GM12878 (cell line): ENCODE results near the gene ZNF804A. TPM values are rescaled to one million over a fixed set of nuclear protein-coding genes. Genes with fewer than 3 reads are reported as not detected.

Source experiments
- ATAC-seq: fragments of 200-7000 bp; cut with Tn5 transposase; 3 replicates; pipeline ENCODE4 v1.9.1; 2020; ENCODE audit warnings: mild to moderate bottlenecking, moderate library complexity
- BruUV-seq: library from RNA; stranded (reverse); fragments of 400-500 nt; replicated peaks from 2 replicates; lab custom pipeline; 2021; lab: Mats Ljungman, UMichigan
- CTCF ChIA-PET: fragments of 300-600 bp; sonication (Branson Sonifier 250); formaldehyde crosslinking; extraction: SDS; loops from one replicate; lab custom pipeline; 2021; ENCODE audit warnings: inconsistent platforms; lab: Yijun Ruan, JAX
- POLR2A ChIA-PET: fragments of 350-600 bp; formaldehyde crosslinking; extraction: SDS; loops from one replicate; lab custom pipeline; 2021; ENCODE audit warnings: inconsistent platforms; lab: Charles Lee
- RAD21 ChIA-PET: fragments of 300-600 bp; sonication (Branson Sonifier 250); formaldehyde crosslinking; loops from one replicate; lab custom pipeline; 2023; ENCODE audit warnings: antibody characterized with exemption; ENCODE audit not compliant: unreplicated experiment; lab: Charles Lee
- SMC1A ChIA-PET: fragments of 300-600 bp; sonication (Branson Sonifier 250); formaldehyde crosslinking; loops from one replicate; lab custom pipeline; 2023; ENCODE audit not compliant: unreplicated experiment, uncharacterized antibody; lab: Charles Lee
- DNase-seq: peaks from one replicate; pipeline ENCODE4 v3.0.0-alpha.2; 2011; ENCODE audit warnings: low read depth, low spot score
- FAIRE-seq: peaks from 3 replicates; lab custom pipeline; 2011; peaks lifted over from hg19 to GRCh38; lab: Jason Lieb, UNC
- H2AFZ ChIP-seq: 2 replicates; pipeline ENCODE4 v1.6.0; 2011; ENCODE audit warnings: low read depth, low read length, control low read depth; ENCODE audit not compliant: control insufficient read depth
- H3K27ac ChIP-seq: 2 replicates; pipeline ENCODE4 v1.5.1; 2011; ENCODE audit warnings: control low read depth; ENCODE audit not compliant: control insufficient read depth, insufficient read depth
- H3K27me3 ChIP-seq, 2 experiments: replicated peaks in 1 of 2; 2 replicates each; pipeline versions ENCODE4 v1.6.0 to v1.6.1; 2011; ENCODE audit warnings: low read length in 1 of 2; ENCODE audit not compliant: control insufficient read depth in 2 of 2, insufficient read depth in 2 of 2
- H3K36me3 ChIP-seq, 2 experiments: 2 replicates each; pipeline ENCODE4 v1.5.1; 2011; ENCODE audit warnings: low read length in 1 of 2; ENCODE audit not compliant: control insufficient read depth in 2 of 2, insufficient read depth in 2 of 2
- H3K4me1 ChIP-seq: 2 replicates; pipeline ENCODE4 v1.6.1; 2011; ENCODE audit warnings: mild to moderate bottlenecking, low read length, moderate library complexity, mixed read lengths; ENCODE audit not compliant: control insufficient read depth, insufficient read depth
- H3K4me2 ChIP-seq: 2 replicates; pipeline ENCODE4 v1.6.0; 2011; ENCODE audit warnings: control low read depth; ENCODE audit not compliant: control insufficient read depth, insufficient read depth
- H3K4me3 ChIP-seq: fragments of 200-600 bp; sonication (generic); 2 replicates; pipeline ENCODE4 v1.5.1; 2016
- H3K79me2 ChIP-seq: 2 replicates; pipeline ENCODE4 v1.6.0; 2011; ENCODE audit warnings: low read length; ENCODE audit not compliant: control insufficient read depth, insufficient read depth
- H3K9ac ChIP-seq: 2 replicates; pipeline ENCODE4 v1.8.0; 2011; ENCODE audit warnings: low read length, control low read depth, mixed read lengths; ENCODE audit not compliant: control insufficient read depth, insufficient read depth
- H3K9me3 ChIP-seq: replicated peaks from 3 replicates; pipeline ENCODE4 v1.5.1; 2011; ENCODE audit warnings: mild to moderate bottlenecking, low read length; ENCODE audit not compliant: control insufficient read depth, insufficient read depth
- H4K20me1 ChIP-seq: 2 replicates; pipeline ENCODE4 v1.6.0; 2011; ENCODE audit not compliant: control insufficient read depth, insufficient read depth
- CUX1 ChIP-seq: IDR thresholded peaks from 2 replicates; pipeline ENCODE4 v1.6.1; 2012; ENCODE audit warnings: improper control_type of control experiment, low read depth, low read length; ENCODE audit not compliant: insufficient replicate concordance
- E2F4 ChIP-seq: IDR thresholded peaks from 2 replicates; pipeline ENCODE4 v1.6.1; 2012; ENCODE audit warnings: low read depth, low read length, improper control_type of control experiment
- E4F1 ChIP-seq: fragments of 450-650 bp; IDR thresholded peaks from 2 replicates; pipeline ENCODE4 v1.6.1; 2018; ENCODE audit warnings: borderline replicate concordance, mild to moderate bottlenecking; ENCODE audit not compliant: partially characterized antibody
- ESRRA ChIP-seq: IDR thresholded peaks from 2 replicates; pipeline ENCODE4 v1.6.1; 2012; ENCODE audit warnings: mild to moderate bottlenecking, low read length, improper control_type of control experiment
- ETV6 ChIP-seq, 2 experiments: fragments of 450-650 bp in 1 of 2; IDR thresholded peaks in 1 of 2; conservative IDR thresholded peaks in 1 of 2; 2 replicates each; pipeline ENCODE4 v1.6.1; 2014; ENCODE audit warnings: antibody characterized with exemption in 1 of 2, borderline replicate concordance in 1 of 2, low read depth in 1 of 2, mild to moderate bottlenecking in 1 of 2, moderate library complexity in 1 of 2
- IRF5 ChIP-seq: fragments of 450-650 bp; IDR thresholded peaks from 2 replicates; pipeline ENCODE4 v1.6.1; 2017; ENCODE audit warnings: borderline replicate concordance
- MYC ChIP-seq: IDR thresholded peaks from 2 replicates; pipeline ENCODE4 v1.6.1; 2011; ENCODE audit warnings: mild to moderate bottlenecking, low read length, moderate library complexity, inconsistent platforms; ENCODE audit not compliant: insufficient read depth, insufficient replicate concordance, insufficient read length, severe bottlenecking
- RELA ChIP-seq: fragments of 450-650 bp; IDR thresholded peaks from 2 replicates; pipeline ENCODE4 v1.8.0; 2014; ENCODE audit warnings: borderline replicate concordance; ENCODE audit not compliant: partially characterized antibody
- RFX5 ChIP-seq: IDR thresholded peaks from 2 replicates; pipeline ENCODE4 v1.6.1; 2011; ENCODE audit warnings: low read depth, low read length, improper control_type of control experiment
- SREBF1 ChIP-seq: IDR thresholded peaks from 2 replicates; pipeline ENCODE4 v1.6.1; 2012; ENCODE audit warnings: mild to moderate bottlenecking, low read length
- SRF ChIP-seq, 2 experiments: IDR thresholded peaks; 2 replicates each; pipeline ENCODE4 v1.6.1; 2011; ENCODE audit warnings: low read depth in 2 of 2, low read length in 2 of 2, mild to moderate bottlenecking in 1 of 2, moderate library complexity in 1 of 2
- TARDBP ChIP-seq: IDR thresholded peaks from 2 replicates; pipeline ENCODE4 v1.6.1; 2016; ENCODE audit warnings: borderline replicate concordance
- WGBS: methylation state at CpG from one replicate; pipeline ENCODE4 v1.1.6; 2016; ENCODE audit warnings: low lambda C conversion rate; ENCODE audit not compliant: insufficient replicate concordance, insufficient coverage; ENCODE audit errors: missing lambda C conversion rate; 5-methylcytosine and 5-hydroxymethylcytosine counted together
- in situ Hi-C: fragments of 300-500 bp; cut with MboI; formaldehyde crosslinking; loops from 9 replicates; pipeline ENCODE4 v1.14.3; 2018; ENCODE audit warnings: mixed read lengths
- intact Hi-C: fragments of 100-400 bp; cut with micrococcal nuclease; formaldehyde crosslinking; loops from one replicate; pipeline ENCODE4 v1.14.2; 2022; ENCODE audit not compliant: unreplicated experiment
- polyA plus RNA-seq, 11 experiments: library from polyadenylated mRNA; depleted of rRNA in 4 of 11; unstranded in 6 of 11; stranded (reverse) in 5 of 11; fragments of >200 nt; fragmentation: Nextera tagmentation in 4 of 11; fragmentation: Illumina TruSeq in 1 of 11; extraction: Ambion mirVana in 4 of 11; extraction: Trizol in 1 of 11; gene quantifications; 1 replicate in 1 of 11; 2 replicates in 10 of 11; pipeline versions ENCODE4 v1.2.1 to v1.2.3, GENCODE V29; 2011 to 2016; ENCODE audit warnings: inconsistent platforms in 2 of 11, missing spikeins in 2 of 11, low read depth in 1 of 11
- total RNA-seq, 4 experiments: library from RNA; depleted of rRNA in 3 of 4; stranded (reverse); fragments of >200 nt in 3 of 4; fragmentation: Illumina TruSeq in 1 of 4; extraction: Trizol in 1 of 4; gene quantifications; 2 replicates each; pipeline versions ENCODE4 v1.2.1 to v1.2.3, GENCODE V29; 2013 to 2021

Gene ZNF804A
- total and polyA plus RNA-seq, 10 of the 15 experiments (the other 5 are each of a cell fraction or from before 2014, with no cell fraction given), result 0.19 to 2.3 (median 1.4) TPM

GRCh38 chr2:184679219-184680018 is 81.1 kb downstream of the ZNF804A start:
- intact Hi-C loops, result no loop called here
- no peaks in the 10 kb centered on the region for H4K20me1 ChIP-seq
- in situ Hi-C loops, result no loop called here
- no peak for TF ChIP-seq RFX5
- TF ChIP-seq IRF5, result no peak
- no peak for TF ChIP-seq E2F4
- TF ChIP-seq E4F1, result no peak
- TF ChIP-seq ESRRA, result no peak
- no peak for TF ChIP-seq CUX1
- no peak for TF ChIP-seq RELA
- no peak for TF ChIP-seq ETV6 (conservative IDR thresholded peaks at IDR 0.05 in 1 of 2, IDR thresholded peaks at IDR 0.05 in 1 of 2; ENCODE audit: borderline replicate concordance in 1 of 2, low read depth in 1 of 2)
- no peak for TF ChIP-seq TARDBP
- no peak for TF ChIP-seq SREBF1
- no peak for TF ChIP-seq SRF (IDR thresholded peaks at IDR 0.05; ENCODE audit: low read depth in 2 of 2, low read length in 2 of 2)
- TF ChIP-seq MYC, result no peak

More at GRCh38 chr2:184679219-184680018, 81.1 kb downstream of the ZNF804A start:
- FAIRE-seq (no peak), ATAC-seq (no peak), DNase-seq (no peak)
- Histone ChIP-seq H3K9ac (no peak overlapping the region), H3K79me2 (no peaks in the 10 kb centered on the region), H3K36me3 (no peaks in the 10 kb centered on the region), H3K27ac (no peak overlapping the region), H2AFZ (no peak overlapping the region), H3K4me1 (no peaks in the 10 kb centered on the region), H3K9me3 (no peaks in the 10 kb centered on the region), H3K4me3 (no peak overlapping the region), H3K27me3 (no peaks in the 10 kb centered on the region), H3K4me2 (no peak overlapping the region)
- ChIA-PET CTCF (no interaction called here), POLR2A (no interaction called here), SMC1A (no interaction called here), RAD21 (no interaction called here)
- WGBS, result 63% methylated on average over 6 of the region's 7 CpGs
- BruUV-seq, result no TSS peak
